HG02973 (cell line): ENCODE data around the gene SMTNL2.
"Not testable (repeated sequence)": the region's sequence is repeated elsewhere in the genome, so short reads cannot be mapped to it uniquely, and the experiment has no call there.

Source experiments
- ATAC-seq: cut with Tn5 transposase; IDR thresholded peaks from one replicate; pipeline ENCODE4 v1.9.1; 2021; ENCODE audit warnings: moderate library complexity; ENCODE audit not compliant: unreplicated experiment

Gene SMTNL2

DNA sequence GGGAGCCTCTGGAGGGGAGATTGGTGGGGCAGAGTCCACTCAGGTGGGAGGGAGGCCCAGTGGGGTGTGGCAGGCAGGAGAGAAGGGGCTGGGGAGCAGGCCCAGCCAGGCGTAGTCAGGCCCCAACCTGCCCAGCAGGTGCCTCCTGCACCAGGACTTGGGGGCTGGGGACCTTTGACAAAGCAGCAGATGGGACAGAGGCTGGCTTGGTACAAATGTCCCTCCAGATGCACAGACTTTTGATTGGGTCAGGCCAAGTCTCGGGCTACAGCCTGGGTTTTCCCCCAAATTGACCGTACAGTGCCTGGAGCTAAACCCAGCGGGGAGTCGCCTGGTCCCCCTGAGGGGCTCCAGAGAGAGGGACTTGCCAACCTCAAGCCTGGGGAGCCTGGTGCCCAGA is 24.4 kb upstream of the SMTNL2 start:
- no peak for ATAC-seq

- ATAC-seq = no peak
Observed at GRCh38 chr17:4560421-4560820, 23.9 kb upstream of the SMTNL2 start, which contains the start of gene GGT6. TSS of gene GGT6 (minus strand) at chr17:4560577. CDS start at chr17:4560521, 56 bp downstream.

GRCh38 chr17:4560837-4561256 is 23.5 kb upstream of the SMTNL2 start:
- no peak for ATAC-seq

DNA sequence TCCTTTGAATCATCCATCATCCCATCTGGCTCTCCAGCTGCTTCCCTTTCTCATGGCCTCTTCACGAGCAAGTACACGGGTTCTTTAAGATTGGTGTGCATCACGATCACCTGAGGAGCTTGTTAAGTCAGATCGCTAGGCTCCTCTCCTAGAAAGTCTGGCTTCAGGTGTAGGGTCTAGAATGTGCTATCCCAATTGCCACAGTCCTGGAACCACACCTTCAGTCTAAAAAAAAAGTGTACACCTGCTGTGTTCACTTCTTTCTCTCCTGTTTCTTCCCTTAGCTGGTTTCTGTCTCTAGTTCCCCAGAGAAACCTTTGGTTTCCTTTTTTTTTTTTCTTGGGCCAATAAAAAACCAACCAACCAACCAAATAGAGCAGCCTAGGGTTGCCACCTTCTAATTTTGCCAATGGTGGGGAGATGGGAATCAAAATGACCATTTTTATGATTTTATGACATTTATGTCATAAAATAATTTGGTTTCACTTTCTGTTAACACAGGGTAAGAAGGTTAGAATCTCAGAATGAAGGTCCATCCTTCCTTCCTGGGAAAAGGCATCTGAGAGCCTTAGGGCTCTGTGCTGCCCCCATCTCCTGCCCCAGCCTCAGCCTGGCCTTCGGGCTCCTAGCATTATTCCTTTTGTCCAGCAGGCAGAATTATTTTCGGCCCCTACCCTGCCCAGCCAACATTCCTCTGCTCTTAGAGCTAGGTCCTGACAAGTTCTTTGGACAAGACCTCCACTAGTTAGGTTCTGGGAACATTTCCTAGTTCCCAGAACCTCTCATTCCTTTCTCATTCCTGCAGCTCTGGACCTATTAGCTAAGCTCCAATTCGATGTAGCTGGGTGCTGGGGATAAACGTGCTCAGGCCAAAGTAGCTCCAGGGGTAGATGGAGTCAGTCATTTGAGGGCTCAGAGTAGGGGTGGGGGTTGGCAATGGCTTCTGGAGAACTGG is 22.0 kb upstream of the SMTNL2 start:
- ATAC-seq = no peak

- ATAC-seq = no peak
Observed at GRCh38 chr17:4565209-4566141, 18.9 kb upstream of the SMTNL2 start.

DNA sequence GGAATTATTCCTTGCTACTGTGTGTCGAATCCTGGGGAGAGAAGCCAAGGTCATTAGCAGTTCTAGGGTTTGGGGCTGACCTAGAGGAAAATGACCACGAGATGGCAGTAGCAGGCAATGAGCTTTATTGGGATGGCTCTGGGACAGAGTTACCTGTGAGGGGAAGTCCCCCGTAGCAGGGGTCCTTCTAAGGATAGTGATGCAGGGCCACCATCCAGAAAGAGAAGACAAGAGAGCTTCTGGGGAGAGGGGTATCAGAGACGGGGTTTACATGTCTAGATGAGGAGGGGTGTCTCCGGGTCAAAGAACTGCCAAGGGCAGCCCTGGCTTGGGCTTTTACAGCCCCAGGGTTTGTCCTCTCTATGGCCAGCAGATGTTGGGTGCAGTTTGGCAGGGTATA is 17.5 kb upstream of the SMTNL2 start:
- no peak for ATAC-seq

- no peak for ATAC-seq
Observed at GRCh38 chr17:4569591-4569990, 14.7 kb upstream of the SMTNL2 start.

GRCh38 chr17:4572131-4572530 is 12.2 kb upstream of the SMTNL2 start:
- ATAC-seq = no peak

- ATAC-seq = no peak
Observed at GRCh38 chr17:4573115-4573514, 11.2 kb upstream of the SMTNL2 start.

DNA sequence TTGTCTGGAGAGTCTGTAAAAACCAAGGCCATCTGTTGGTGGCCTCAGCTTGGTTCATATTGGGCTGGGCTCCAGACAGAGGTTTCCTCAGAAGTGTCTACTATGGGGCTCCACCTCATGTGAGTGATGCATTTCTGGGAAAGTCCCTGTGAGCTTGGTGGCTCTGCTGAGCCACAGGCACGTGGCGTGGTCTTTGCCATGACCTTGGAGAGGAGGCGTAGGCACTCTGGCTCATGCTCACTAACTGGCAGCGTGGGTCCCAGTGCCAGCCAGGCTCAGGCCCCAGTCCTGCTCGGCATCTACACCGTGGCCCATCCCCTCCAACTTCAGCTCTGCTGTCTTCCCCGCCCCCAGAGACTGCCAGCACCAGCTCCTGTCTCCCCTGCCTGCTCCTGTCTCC is 10.7 kb upstream of the SMTNL2 start:
- ATAC-seq = no peak

DNA sequence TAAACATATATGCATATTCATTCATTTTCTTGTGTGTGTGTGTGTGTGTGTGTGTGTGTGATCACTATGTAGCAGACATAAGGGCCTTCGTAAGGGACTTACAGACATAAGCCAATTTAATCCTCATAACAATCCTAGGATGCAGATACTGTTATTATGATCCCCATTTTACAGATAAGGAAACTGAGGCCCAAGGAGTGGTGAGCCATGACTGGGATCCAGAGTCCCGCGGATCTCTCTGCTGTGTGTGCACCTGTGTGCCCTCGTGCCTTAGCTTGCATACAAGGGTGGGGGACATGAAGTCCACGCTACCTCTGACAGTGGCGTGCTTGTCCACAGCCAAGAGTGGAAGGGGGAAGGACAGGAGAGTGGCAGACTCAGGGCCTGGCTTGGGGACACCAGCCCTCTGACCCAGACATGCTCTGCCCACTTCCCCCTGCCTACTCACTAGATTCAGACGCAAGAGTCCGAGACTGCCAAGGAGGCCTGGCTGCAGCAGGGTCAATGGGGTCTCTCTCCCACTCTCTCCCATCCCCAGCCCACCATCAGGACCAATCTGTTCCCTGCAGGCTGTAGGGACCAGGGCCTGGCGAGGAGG is 9.8 kb upstream of the SMTNL2 start:
- no peak for ATAC-seq

GRCh38 chr17:4576161-4576558 is 8.2 kb upstream of the SMTNL2 start:
- ATAC-seq = no peak

GRCh38 chr17:4576729-4577322 is 7.5 kb upstream of the SMTNL2 start:
- no peak for ATAC-seq

- no peak for ATAC-seq
Observed at GRCh38 chr17:4577386-4577993, 6.8 kb upstream of the SMTNL2 start.

DNA sequence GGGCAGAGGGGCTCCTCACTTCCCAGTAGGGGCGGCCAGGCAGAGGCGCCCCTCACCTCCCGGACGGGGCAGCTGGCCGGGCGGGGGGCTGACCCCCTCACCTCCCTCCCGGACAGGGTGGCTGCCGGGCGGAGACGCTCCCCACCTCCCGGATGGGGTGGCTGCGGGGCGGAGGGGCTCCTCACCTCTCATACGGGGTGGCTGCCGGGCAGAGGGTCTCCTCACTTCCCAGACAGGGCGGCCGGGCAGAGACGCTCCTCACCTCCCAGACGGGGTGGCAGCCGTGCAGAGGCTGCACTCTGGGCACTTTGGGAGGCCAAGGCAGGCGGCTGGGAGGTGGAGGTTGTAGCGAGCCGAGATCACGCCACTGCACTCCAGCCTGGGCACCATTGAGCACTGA is 6.0 kb upstream of the SMTNL2 start:
- ATAC-seq = not testable (repeated sequence)

- no peak for ATAC-seq
Observed at GRCh38 chr17:4579678-4580077, 4.7 kb upstream of the SMTNL2 start.

DNA sequence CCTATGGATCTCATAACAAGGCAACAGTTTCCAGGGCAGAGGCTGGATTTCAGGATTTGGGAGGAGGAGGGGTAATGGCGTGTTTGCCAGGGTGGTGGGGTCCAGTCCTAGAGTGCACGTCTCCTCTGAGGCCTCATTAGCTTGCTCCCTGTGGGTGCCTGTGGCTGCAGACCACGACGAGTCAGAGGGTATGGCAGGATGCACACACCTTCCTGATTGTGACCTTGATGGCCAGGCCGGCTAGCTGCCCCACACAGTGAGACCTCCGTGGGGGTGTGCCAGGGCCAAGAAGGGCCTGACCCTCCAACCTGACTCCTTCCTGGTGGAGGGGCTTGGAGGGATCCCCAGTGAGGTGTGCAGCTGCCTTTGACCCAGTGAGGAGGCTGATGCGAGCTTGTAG is 4.0 kb upstream of the SMTNL2 start:
- ATAC-seq = no peak

GRCh38 chr17:4582101-4582501 is 2.2 kb upstream of the SMTNL2 start:
- no peak for ATAC-seq

GRCh38 chr17:4582691-4583090 is 1.6 kb upstream of the SMTNL2 start:
- ATAC-seq = no peak

- ATAC-seq = no peak
Observed at GRCh38 chr17:4583206-4583605, 1.1 kb upstream of the SMTNL2 start.

GRCh38 chr17:4583782-4584100 is 588 bp upstream of the SMTNL2 start:
- no peak for ATAC-seq
